ENCODE measurements around the gene ADAMTSL1. TPM values are rescaled to one million over a fixed set of nuclear protein-coding genes. Genes with fewer than 3 reads are reported as not detected.

ADAMTSL1 gene
- total and polyA plus RNA-seq, 9 of the 15 experiments (the other 6 are each of a cell fraction or from before 2014, with no cell fraction given) = 0.01 TPM; not detected in 8

DNA sequence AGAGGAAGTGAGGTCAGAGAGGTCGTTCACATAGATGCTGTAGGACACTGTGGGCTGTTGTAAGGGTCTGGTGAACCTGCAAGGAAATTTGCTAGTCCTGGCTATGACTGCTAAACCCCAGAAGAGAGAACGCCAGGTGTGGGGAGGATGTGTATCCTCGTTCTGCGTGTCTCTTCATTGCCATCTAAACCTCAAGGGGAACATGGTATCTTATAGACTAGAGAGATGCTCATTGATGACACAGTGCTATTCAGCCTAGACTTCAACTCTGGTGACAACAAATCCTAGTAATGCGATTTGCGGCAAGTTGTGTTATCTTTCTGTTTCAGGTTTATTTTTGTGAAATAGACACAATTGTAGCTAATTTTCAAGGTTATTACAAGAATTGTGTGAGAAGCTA lies 140.2 kb downstream of the ADAMTSL1 start:
- H3K27ac ChIP-seq (ENCODE audit: extremely low read depth, low read depth, low read length) = no peak overlapping the region
- H3K36me3 ChIP-seq (ENCODE audit: control insufficient read depth, insufficient read depth, low read length) = no peaks in the 10 kb centered on the region
- no peaks in the 10 kb centered on the region for H3K9me1 ChIP-seq (ENCODE audit: control insufficient read depth, insufficient read depth, low read length)
- no peaks in the 10 kb centered on the region for H3K4me1 ChIP-seq (replicated peaks in 1 of 2; ENCODE audit: control insufficient read depth in 2 of 2, insufficient read depth in 2 of 2, low read length in 2 of 2)
- no peaks in the 10 kb centered on the region for H3K9me3 ChIP-seq (replicated peaks; ENCODE audit: control insufficient read depth, insufficient read depth, low read depth, low read length)
- no peak overlapping the region for H2AFZ ChIP-seq (ENCODE audit: low read depth, low read length)
- no peak for DNase-seq (ENCODE audit: extremely low read depth in 1 of 4, low spot score in 3 of 4)
- FAIRE-seq = no peak
- H3K4me2 ChIP-seq (ENCODE audit: insufficient read depth, low read length) = no peak overlapping the region
- BruUV-seq (replicated peaks) = no TSS peak
- no peak overlapping the region for H3K4me3 ChIP-seq
- no peaks in the 10 kb centered on the region for H3K79me2 ChIP-seq (ENCODE audit: control insufficient read depth, insufficient read depth, low read length)
- CTCF ChIA-PET (ENCODE audit: low intra/inter-chr PET ratio) = no interaction called here
- in situ Hi-C loops (cut with MboI) = no loop called here
- TF ChIP-seq NCOA2 (IDR thresholded peaks at IDR 0.05; ENCODE audit: partially characterized antibody in 2 of 2) = no peak
- TF ChIP-seq, protein P1, sequence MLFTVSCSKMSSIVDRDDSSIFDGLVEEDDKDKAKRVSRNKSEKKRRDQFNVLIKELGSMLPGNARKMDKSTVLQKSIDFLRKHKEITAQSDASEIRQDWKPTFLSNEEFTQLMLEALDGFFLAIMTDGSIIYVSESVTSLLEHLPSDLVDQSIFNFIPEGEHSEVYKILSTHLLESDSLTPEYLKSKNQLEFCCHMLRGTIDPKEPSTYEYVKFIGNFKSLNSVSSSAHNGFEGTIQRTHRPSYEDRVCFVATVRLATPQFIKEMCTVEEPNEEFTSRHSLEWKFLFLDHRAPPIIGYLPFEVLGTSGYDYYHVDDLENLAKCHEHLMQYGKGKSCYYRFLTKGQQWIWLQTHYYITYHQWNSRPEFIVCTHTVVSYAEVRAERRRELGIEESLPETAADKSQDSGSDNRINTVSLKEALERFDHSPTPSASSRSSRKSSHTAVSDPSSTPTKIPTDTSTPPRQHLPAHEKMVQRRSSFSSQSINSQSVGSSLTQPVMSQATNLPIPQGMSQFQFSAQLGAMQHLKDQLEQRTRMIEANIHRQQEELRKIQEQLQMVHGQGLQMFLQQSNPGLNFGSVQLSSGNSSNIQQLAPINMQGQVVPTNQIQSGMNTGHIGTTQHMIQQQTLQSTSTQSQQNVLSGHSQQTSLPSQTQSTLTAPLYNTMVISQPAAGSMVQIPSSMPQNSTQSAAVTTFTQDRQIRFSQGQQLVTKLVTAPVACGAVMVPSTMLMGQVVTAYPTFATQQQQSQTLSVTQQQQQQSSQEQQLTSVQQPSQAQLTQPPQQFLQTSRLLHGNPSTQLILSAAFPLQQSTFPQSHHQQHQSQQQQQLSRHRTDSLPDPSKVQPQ (CRISPR knock-in tag; IDR thresholded peaks at IDR 0.05; ENCODE audit: borderline replicate concordance) = no peak
- no peaks in the 10 kb centered on the region for H3K27me3 ChIP-seq (ENCODE audit: control insufficient read depth in 2 of 2, insufficient read depth in 2 of 2, low read length in 2 of 2)
- ATAC-seq = no peak
- no peaks in the 10 kb centered on the region for H4K20me1 ChIP-seq (replicated peaks; ENCODE audit: control insufficient read depth, insufficient read depth, low read length)
- POLR2A ChIA-PET = no interaction called here
- intact Hi-C loops (cut with micrococcal nuclease) = no loop called here
- 3% methylated on average over 6 of the region's 6 CpGs for WGBS (ENCODE audit: insufficient coverage, low coverage, missing lambda C conversion rate)
- H3K9ac ChIP-seq (ENCODE audit: insufficient read depth in 1 of 2, low read depth in 2 of 2, low read length in 2 of 2) = no peak overlapping the region

DNA sequence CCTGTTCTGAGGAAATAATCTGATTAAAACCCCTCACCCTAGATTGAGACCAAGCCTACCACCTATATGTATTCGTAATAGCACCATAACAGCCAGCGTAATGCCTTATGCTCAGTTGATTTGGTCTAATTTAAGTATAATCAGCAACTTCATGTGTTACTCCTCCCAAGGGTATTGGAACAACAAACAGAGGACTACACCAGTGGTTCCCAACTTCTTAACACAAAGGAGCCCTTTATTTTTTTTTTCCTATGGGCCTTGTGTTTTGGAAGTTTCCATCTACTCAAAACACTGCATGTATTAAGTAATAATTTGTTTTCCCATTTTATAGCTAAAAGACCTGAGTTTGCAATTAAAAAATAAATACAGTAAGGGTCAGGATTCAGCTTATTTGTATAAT lies 140.7 kb downstream of the ADAMTSL1 start:
- DNase-seq (ENCODE audit: extremely low read depth in 1 of 4, low spot score in 3 of 4) (no peak), FAIRE-seq (no peak), ATAC-seq (no peak)
- no peaks in the 10 kb centered on the region for H3K9me1 ChIP-seq (ENCODE audit: control insufficient read depth, insufficient read depth, low read length)
- H3K4me2 ChIP-seq (ENCODE audit: insufficient read depth, low read length) = no peak overlapping the region
- no peak for TF ChIP-seq PCBP1 (IDR thresholded peaks at IDR 0.05; ENCODE audit: low read depth, low read length, poor library complexity, severe bottlenecking)
- H3K27ac ChIP-seq (ENCODE audit: extremely low read depth, low read depth, low read length) = no peak overlapping the region
- WGBS (ENCODE audit: insufficient coverage, low coverage, missing lambda C conversion rate) = 0% methylated on average over 2 of the region's 2 CpGs
- no peaks in the 10 kb centered on the region for H3K4me1 ChIP-seq (replicated peaks in 1 of 2; ENCODE audit: control insufficient read depth in 2 of 2, insufficient read depth in 2 of 2, low read length in 2 of 2)
- ChIA-PET CTCF (ENCODE audit: low intra/inter-chr PET ratio) (no interaction called here), POLR2A (no interaction called here)
- H3K27me3 ChIP-seq (ENCODE audit: control insufficient read depth in 2 of 2, insufficient read depth in 2 of 2, low read length in 2 of 2) = no peaks in the 10 kb centered on the region
- no peaks in the 10 kb centered on the region for H4K20me1 ChIP-seq (replicated peaks; ENCODE audit: control insufficient read depth, insufficient read depth, low read length)
- no peaks in the 10 kb centered on the region for H3K36me3 ChIP-seq (ENCODE audit: control insufficient read depth, insufficient read depth, low read length)
- in situ Hi-C loops (cut with MboI) = no loop called here
- no peak overlapping the region for H3K9ac ChIP-seq (ENCODE audit: insufficient read depth in 1 of 2, low read depth in 2 of 2, low read length in 2 of 2)
- H3K79me2 ChIP-seq (ENCODE audit: control insufficient read depth, insufficient read depth, low read length) = no peaks in the 10 kb centered on the region
- BruUV-seq (replicated peaks) = no TSS peak
- H3K9me3 ChIP-seq (replicated peaks; ENCODE audit: control insufficient read depth, insufficient read depth, low read depth, low read length) = no peaks in the 10 kb centered on the region
- intact Hi-C loops (cut with micrococcal nuclease) = no loop called here
- no peak overlapping the region for H2AFZ ChIP-seq (ENCODE audit: low read depth, low read length)
- no peak overlapping the region for H3K4me3 ChIP-seq

Measured in K562 (cell line).